Endothelial cell of umbilical vein (primary cell): ENCODE data around the gene THAP3. TPM values are rescaled to one million over a fixed set of nuclear protein-coding genes. Genes with fewer than 3 reads are reported as not detected.

Experiments
- BruUV-seq: library from RNA; stranded (reverse); fragments of 400-500 nt; replicated peaks from 2 replicates; lab custom pipeline; 2021; lab: Mats Ljungman, UMichigan
- CTCF ChIA-PET: fragments of 300-600, 350-600 bp; sonication (Branson Sonifier 250); formaldehyde crosslinking; loops from one replicate; lab custom pipeline; 2021; ENCODE audit warnings: antibody characterized with exemption, inconsistent platforms; lab: Charles Lee
- POLR2A ChIA-PET: fragments of 300-600, 350-600 bp; sonication (Branson Sonifier 250); formaldehyde crosslinking; loops from one replicate; lab custom pipeline; 2021; ENCODE audit warnings: antibody characterized with exemption, inconsistent platforms; lab: Charles Lee
- DNase-seq: peaks from one replicate; pipeline ENCODE4 v3.0.0-alpha.2; 2011; ENCODE audit warnings: low read depth, low spot score
- FAIRE-seq: peaks from 2 replicates; lab custom pipeline; 2011; peaks lifted over from hg19 to GRCh38; lab: Jason Lieb, UNC
- H2AFZ ChIP-seq: 2 replicates; pipeline ENCODE4 v1.6.0; 2012; ENCODE audit warnings: low read depth, low read length, control low read depth, inconsistent platforms
- H3K27ac ChIP-seq: 2 replicates; pipeline ENCODE4 v1.5.1; 2011; ENCODE audit warnings: low read depth, mild to moderate bottlenecking, control low read depth, low read length, moderate library complexity; ENCODE audit not compliant: insufficient read depth
- H3K27me3 ChIP-seq, 2 experiments: 2 replicates each; pipeline versions ENCODE4 v1.6.0 to v1.6.1; 2011; ENCODE audit warnings: low read length in 2 of 2, mixed read lengths in 1 of 2; ENCODE audit not compliant: control insufficient read depth in 2 of 2, insufficient read depth in 2 of 2
- H3K36me3 ChIP-seq, 2 experiments: 2 replicates in 1 of 2; 3 replicates in 1 of 2; pipeline ENCODE4 v1.5.1; 2011; ENCODE audit warnings: low read length in 2 of 2, mild to moderate bottlenecking in 1 of 2, moderate library complexity in 1 of 2; ENCODE audit not compliant: control insufficient read depth in 2 of 2, insufficient read depth in 2 of 2; ENCODE audit errors: extremely low read depth in 1 of 2
- H3K4me1 ChIP-seq: 3 replicates; pipeline ENCODE4 v1.5.1; 2011; ENCODE audit warnings: mild to moderate bottlenecking, low read length; ENCODE audit not compliant: control insufficient read depth, insufficient read depth; ENCODE audit errors: extremely low read depth
- H3K4me2 ChIP-seq: 2 replicates; pipeline ENCODE4 v1.6.1; 2011; ENCODE audit warnings: low read length, control low read depth, mixed read lengths; ENCODE audit not compliant: insufficient read depth
- H3K4me3 ChIP-seq, 3 experiments: fragments of 200-600 bp in 1 of 3; sonication (generic), shearing (Covaris generic) in 1 of 3; replicated peaks in 1 of 3; 2 replicates each; pipeline ENCODE4 v1.5.1; 2011 to 2016; ENCODE audit warnings: control low read depth in 3 of 3, low read length in 3 of 3, mild to moderate bottlenecking in 2 of 3, inconsistent platforms in 1 of 3, low read depth in 1 of 3, moderate library complexity in 1 of 3; ENCODE audit not compliant: insufficient read depth in 1 of 3
- H3K79me2 ChIP-seq: 2 replicates; pipeline ENCODE4 v1.6.0; 2012; ENCODE audit warnings: low read length, inconsistent platforms; ENCODE audit not compliant: control insufficient read depth, insufficient read depth
- H3K9ac ChIP-seq: replicated peaks from 2 replicates; pipeline ENCODE3; 2011; ENCODE audit warnings: low read length, control low read depth; ENCODE audit not compliant: insufficient read depth; ENCODE audit errors: extremely low read depth
- H3K9me1 ChIP-seq: replicated peaks from 3 replicates; pipeline ENCODE4 v1.6.0; 2011; ENCODE audit warnings: mild to moderate bottlenecking, low read length; ENCODE audit not compliant: control insufficient read depth, insufficient read depth; ENCODE audit errors: extremely low read depth
- H3K9me3 ChIP-seq: replicated peaks from 2 replicates; pipeline ENCODE4 v1.5.1; 2012; ENCODE audit warnings: low read length, inconsistent platforms; ENCODE audit not compliant: control insufficient read depth, insufficient read depth
- H4K20me1 ChIP-seq: replicated peaks from 2 replicates; pipeline ENCODE3; 2011; ENCODE audit warnings: mild to moderate bottlenecking, low read length; ENCODE audit not compliant: control insufficient read depth, insufficient read depth; ENCODE audit errors: extremely low read depth
- CTCF ChIP-seq, 2 donors: IDR thresholded peaks; 1 replicate in 1 of 2; 2 replicates in 1 of 2; pipeline ENCODE4 v1.5.1; 2011; ENCODE audit warnings: low read length in 2 of 2, mild to moderate bottlenecking in 2 of 2, moderate library complexity in 2 of 2, control low read depth in 1 of 2, inconsistent platforms in 1 of 2, low read depth in 1 of 2; ENCODE audit not compliant: insufficient read depth in 1 of 2; ENCODE audit errors: extremely low read depth in 1 of 2
- FOS ChIP-seq: IDR thresholded peaks from 2 replicates; pipeline ENCODE4 v1.6.1; 2011; ENCODE audit warnings: mild to moderate bottlenecking, low read length, moderate library complexity, borderline replicate concordance; ENCODE audit not compliant: insufficient read depth
- JUN ChIP-seq: IDR thresholded peaks from 2 replicates; pipeline ENCODE4 v1.6.1; 2011; ENCODE audit warnings: borderline replicate concordance, low read depth; ENCODE audit not compliant: insufficient read length, insufficient read depth
- MYC ChIP-seq: IDR thresholded peaks from one replicate; pipeline ENCODE4 v1.6.1; 2011; ENCODE audit warnings: mild to moderate bottlenecking, low read depth, low read length
- POLR2A ChIP-seq: IDR thresholded peaks from 2 replicates; pipeline ENCODE4 v1.6.1; 2012; ENCODE audit warnings: low read depth, mild to moderate bottlenecking, control low read depth, low read length
- POLR2AphosphoS5 ChIP-seq: IDR thresholded peaks from 2 replicates; pipeline ENCODE4 v1.6.1; 2012; ENCODE audit warnings: low read depth, mild to moderate bottlenecking, control low read depth, low read length, moderate library complexity; ENCODE audit not compliant: insufficient read depth
- dilution Hi-C: fragments of 300-500 bp; cut with MboI; formaldehyde crosslinking; loops from one replicate; pipeline ENCODE4 v1.15.0; 2019; ENCODE audit warnings: low sequenced_read_pairs; ENCODE audit not compliant: extremely low pct_ligation_motif_present
- intact Hi-C: fragments of 100-400 bp; cut with micrococcal nuclease; formaldehyde crosslinking; loops from one replicate; pipeline ENCODE4 v1.10.0; 2022
- polyA plus RNA-seq, 4 experiments: library from polyadenylated mRNA; depleted of rRNA in 3 of 4; stranded (reverse) in 3 of 4; unstranded in 1 of 4; fragments of >200 nt; gene quantifications; 2 replicates each; pipeline versions ENCODE4 v1.2.1 to v1.2.3, GENCODE V29; 2011 to 2012; ENCODE audit warnings: missing spikeins in 1 of 4
- total RNA-seq: library from RNA; stranded (reverse); gene quantifications from 2 replicates; pipeline ENCODE4 v1.2.3, GENCODE V29; 2021

THAP3 gene
- total and polyA plus RNA-seq, 2 donors (not counting 3 experiments of a cell fraction or from before 2014, with no cell fraction given): 11.3 to 16.7 TPM

- intact Hi-C loops: no loop called here
- Histone ChIP-seq H3K79me2 (no peaks in the 10 kb centered on the region), H3K9ac (no peak overlapping the region), H3K27me3 (no peaks in the 10 kb centered on the region), H4K20me1 (no peaks in the 10 kb centered on the region), H3K4me1 (no peaks in the 10 kb centered on the region), H3K9me1 (no peaks in the 10 kb centered on the region), H3K9me3 (no peaks in the 10 kb centered on the region), H3K4me2 (no peak overlapping the region), H2AFZ (no peak overlapping the region), H3K27ac (no peak overlapping the region), H3K36me3 (peaks cover 0 to 7% of the 10 kb centered on the region in 2 experiments), H3K4me3 (no peak overlapping the region)
- TF ChIP-seq POLR2AphosphoS5 (no peak), JUN (no peak), POLR2A (no peak), MYC (no peak), CTCF (IDR thresholded peaks at IDR 0.05; ENCODE audit: extremely low read depth in 1 of 2, insufficient read depth in 1 of 2, low read depth in 1 of 2, low read length in 2 of 2) (no peak), FOS (no peak)
- DNase-seq: no peak
- BruUV-seq: no TSS peak
- dilution Hi-C loops: no loop called here
- no peak for FAIRE-seq
- ChIA-PET POLR2A (no interaction called here), CTCF (interaction anchor here (1.4 to 2.4 kb wide), 3 partner anchors 37 to 158 kb away, joined by 3 to 18 read pairs (median 4); no protein-coding TSS in a partner anchor)
These were observed 20.4 kb downstream of the THAP3 start for GRCh38 chr1:6645018-6645417.
